Measurements from ENCODE around the gene GGTLC1. TPM values are rescaled to one million over a fixed set of nuclear protein-coding genes. Genes with fewer than 3 reads are reported as not detected.

GGTLC1 gene
- total and polyA plus RNA-seq, 10 of the 15 experiments (the other 5 are each of a cell fraction or from before 2014, with no cell fraction given) = not detected

DNA sequence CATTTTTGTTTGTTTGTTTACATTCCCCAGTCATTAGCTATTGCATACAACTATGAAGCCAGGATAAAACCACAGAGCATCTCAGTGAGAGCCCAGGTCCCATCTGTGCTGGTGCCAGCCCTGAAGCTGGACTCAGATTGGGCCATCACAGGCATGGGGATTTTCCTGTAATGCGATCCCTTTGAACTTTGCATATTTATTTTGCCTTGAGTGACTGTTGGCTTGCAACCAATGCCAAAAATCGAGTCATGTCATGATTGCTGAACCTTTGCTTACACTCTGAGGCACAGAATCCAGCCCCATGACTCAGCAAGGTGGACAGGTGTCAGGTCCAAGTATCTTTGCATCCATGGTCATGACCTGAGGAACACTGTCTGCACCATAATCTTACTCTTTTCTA, 46.2 kb upstream of the GGTLC1 start (continued):
- TF ChIP-seq, protein P1, sequence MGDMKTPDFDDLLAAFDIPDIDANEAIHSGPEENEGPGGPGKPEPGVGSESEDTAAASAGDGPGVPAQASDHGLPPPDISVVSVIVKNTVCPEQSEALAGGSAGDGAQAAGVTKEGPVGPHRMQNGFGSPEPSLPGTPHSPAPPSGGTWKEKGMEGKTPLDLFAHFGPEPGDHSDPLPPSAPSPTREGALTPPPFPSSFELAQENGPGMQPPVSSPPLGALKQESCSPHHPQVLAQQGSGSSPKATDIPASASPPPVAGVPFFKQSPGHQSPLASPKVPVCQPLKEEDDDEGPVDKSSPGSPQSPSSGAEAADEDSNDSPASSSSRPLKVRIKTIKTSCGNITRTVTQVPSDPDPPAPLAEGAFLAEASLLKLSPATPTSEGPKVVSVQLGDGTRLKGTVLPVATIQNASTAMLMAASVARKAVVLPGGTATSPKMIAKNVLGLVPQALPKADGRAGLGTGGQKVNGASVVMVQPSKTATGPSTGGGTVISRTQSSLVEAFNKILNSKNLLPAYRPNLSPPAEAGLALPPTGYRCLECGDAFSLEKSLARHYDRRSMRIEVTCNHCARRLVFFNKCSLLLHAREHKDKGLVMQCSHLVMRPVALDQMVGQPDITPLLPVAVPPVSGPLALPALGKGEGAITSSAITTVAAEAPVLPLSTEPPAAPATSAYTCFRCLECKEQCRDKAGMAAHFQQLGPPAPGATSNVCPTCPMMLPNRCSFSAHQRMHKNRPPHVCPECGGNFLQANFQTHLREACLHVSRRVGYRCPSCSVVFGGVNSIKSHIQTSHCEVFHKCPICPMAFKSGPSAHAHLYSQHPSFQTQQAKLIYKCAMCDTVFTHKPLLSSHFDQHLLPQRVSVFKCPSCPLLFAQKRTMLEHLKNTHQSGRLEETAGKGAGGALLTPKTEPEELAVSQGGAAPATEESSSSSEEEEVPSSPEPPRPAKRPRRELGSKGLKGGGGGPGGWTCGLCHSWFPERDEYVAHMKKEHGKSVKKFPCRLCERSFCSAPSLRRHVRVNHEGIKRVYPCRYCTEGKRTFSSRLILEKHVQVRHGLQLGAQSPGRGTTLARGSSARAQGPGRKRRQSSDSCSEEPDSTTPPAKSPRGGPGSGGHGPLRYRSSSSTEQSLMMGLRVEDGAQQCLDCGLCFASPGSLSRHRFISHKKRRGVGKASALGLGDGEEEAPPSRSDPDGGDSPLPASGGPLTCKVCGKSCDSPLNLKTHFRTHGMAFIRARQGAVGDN (IDR thresholded peaks at IDR 0.05) = no peak
- no peak for TF ChIP-seq ASH2L (IDR thresholded peaks at IDR 0.05; ENCODE audit: borderline replicate concordance, low read depth)
- TF ChIP-seq, protein P2, sequence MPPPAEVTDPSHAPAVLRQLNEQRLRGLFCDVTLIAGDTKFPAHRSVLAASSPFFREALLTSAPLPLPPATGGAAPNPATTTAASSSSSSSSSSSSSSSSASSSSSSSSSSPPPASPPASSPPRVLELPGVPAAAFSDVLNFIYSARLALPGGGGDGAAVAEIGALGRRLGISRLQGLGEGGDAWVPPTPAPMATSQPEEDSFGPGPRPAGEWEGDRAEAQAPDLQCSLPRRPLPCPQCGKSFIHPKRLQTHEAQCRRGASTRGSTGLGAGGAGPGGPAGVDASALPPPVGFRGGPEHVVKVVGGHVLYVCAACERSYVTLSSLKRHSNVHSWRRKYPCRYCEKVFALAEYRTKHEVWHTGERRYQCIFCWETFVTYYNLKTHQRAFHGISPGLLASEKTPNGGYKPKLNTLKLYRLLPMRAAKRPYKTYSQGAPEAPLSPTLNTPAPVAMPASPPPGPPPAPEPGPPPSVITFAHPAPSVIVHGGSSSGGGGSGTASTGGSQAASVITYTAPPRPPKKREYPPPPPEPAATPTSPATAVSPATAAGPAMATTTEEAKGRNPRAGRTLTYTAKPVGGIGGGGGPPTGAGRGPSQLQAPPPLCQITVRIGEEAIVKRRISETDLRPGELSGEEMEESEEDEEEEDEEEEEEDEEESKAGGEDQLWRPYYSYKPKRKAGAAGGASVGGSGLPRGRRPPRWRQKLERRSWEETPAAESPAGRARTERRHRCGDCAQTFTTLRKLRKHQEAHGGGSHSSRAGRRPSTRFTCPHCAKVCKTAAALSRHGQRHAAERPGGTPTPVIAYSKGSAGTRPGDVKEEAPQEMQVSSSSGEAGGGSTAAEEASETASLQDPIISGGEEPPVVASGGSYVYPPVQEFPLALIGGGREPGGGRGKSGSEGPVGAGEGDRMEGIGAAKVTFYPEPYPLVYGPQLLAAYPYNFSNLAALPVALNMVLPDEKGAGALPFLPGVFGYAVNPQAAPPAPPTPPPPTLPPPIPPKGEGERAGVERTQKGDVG (CRISPR knock-in tag; IDR thresholded peaks at IDR 0.05) = no peak
- no peak for TF ChIP-seq ZZZ3 (IDR thresholded peaks at IDR 0.05; ENCODE audit: control insufficient read depth, insufficient read length, low read depth)
- TF ChIP-seq SMAD1 (IDR thresholded peaks at IDR 0.05; ENCODE audit: low read depth, partially characterized antibody) = no peak
- TF ChIP-seq, protein P3, sequence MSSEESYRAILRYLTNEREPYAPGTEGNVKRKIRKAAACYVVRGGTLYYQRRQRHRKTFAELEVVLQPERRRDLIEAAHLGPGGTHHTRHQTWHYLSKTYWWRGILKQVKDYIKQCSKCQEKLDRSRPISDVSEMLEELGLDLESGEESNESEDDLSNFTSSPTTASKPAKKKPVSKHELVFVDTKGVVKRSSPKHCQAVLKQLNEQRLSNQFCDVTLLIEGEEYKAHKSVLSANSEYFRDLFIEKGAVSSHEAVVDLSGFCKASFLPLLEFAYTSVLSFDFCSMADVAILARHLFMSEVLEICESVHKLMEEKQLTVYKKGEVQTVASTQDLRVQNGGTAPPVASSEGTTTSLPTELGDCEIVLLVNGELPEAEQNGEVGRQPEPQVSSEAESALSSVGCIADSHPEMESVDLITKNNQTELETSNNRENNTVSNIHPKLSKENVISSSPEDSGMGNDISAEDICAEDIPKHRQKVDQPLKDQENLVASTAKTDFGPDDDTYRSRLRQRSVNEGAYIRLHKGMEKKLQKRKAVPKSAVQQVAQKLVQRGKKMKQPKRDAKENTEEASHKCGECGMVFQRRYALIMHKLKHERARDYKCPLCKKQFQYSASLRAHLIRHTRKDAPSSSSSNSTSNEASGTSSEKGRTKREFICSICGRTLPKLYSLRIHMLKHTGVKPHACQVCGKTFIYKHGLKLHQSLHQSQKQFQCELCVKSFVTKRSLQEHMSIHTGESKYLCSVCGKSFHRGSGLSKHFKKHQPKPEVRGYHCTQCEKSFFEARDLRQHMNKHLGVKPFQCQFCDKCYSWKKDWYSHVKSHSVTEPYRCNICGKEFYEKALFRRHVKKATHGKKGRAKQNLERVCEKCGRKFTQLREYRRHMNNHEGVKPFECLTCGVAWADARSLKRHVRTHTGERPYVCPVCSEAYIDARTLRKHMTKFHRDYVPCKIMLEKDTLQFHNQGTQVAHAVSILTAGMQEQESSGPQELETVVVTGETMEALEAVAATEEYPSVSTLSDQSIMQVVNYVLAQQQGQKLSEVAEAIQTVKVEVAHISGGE (CRISPR knock-in tag; IDR thresholded peaks at IDR 0.05) = no peak
- no peak for TF ChIP-seq TCF3 (IDR thresholded peaks at IDR 0.05; ENCODE audit: borderline replicate concordance, insufficient read depth, low read depth, low read length)
- no peak for TF ChIP-seq POLR2AphosphoS2 (IDR thresholded peaks at IDR 0.05; ENCODE audit: low read depth, low read length)

Data from GM12878 (cell line).